ENCODE data around the gene PODN. TPM values are rescaled to one million over a fixed set of nuclear protein-coding genes. Genes with fewer than 3 reads are reported as not detected.

PODN gene
- total RNA-seq, 1 donor from 2014 or later = 4.6 TPM

DNA sequence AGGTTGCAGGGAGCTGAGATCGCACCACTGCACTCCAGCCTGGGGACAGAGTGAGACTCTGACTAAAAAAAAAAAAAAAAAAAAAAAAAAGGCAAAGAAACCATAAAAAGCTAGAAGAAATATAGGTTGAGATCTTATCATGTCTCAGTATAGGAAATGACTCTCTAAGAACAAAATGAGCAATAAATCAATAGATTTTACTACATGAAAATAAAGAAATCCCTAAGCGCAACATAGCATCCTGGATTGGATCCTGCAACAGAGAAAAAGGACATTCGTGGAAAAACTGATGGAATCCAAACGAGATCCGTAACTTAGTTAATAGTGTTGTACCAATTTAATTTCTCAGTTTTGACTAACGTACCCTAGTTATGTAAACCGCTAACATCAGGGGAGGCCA, 45.1 kb downstream of the PODN start:
- H3K4me1 Mint-ChIP-seq = peaks cover 32% of the 10 kb centered on the region
- DNase-seq (ENCODE audit: low spot score in 2 of 2, unreplicated experiment in 2 of 2) = no peak
- H3K9me3 Mint-ChIP-seq = no peaks in the 10 kb centered on the region
- H3K27me3 Mint-ChIP-seq (ENCODE audit: low read depth) = peaks cover 37% of the 10 kb centered on the region
- H3K36me3 Mint-ChIP-seq = no peaks in the 10 kb centered on the region
- H3K4me3 Mint-ChIP-seq = no peak overlapping the region
- TF ChIP-seq, protein P1, sequence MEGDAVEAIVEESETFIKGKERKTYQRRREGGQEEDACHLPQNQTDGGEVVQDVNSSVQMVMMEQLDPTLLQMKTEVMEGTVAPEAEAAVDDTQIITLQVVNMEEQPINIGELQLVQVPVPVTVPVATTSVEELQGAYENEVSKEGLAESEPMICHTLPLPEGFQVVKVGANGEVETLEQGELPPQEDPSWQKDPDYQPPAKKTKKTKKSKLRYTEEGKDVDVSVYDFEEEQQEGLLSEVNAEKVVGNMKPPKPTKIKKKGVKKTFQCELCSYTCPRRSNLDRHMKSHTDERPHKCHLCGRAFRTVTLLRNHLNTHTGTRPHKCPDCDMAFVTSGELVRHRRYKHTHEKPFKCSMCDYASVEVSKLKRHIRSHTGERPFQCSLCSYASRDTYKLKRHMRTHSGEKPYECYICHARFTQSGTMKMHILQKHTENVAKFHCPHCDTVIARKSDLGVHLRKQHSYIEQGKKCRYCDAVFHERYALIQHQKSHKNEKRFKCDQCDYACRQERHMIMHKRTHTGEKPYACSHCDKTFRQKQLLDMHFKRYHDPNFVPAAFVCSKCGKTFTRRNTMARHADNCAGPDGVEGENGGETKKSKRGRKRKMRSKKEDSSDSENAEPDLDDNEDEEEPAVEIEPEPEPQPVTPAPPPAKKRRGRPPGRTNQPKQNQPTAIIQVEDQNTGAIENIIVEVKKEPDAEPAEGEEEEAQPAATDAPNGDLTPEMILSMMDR (IDR thresholded peaks at IDR 0.05; ENCODE audit: unreplicated experiment) = no peak
- H3K27ac Mint-ChIP-seq = no peak overlapping the region

DNA sequence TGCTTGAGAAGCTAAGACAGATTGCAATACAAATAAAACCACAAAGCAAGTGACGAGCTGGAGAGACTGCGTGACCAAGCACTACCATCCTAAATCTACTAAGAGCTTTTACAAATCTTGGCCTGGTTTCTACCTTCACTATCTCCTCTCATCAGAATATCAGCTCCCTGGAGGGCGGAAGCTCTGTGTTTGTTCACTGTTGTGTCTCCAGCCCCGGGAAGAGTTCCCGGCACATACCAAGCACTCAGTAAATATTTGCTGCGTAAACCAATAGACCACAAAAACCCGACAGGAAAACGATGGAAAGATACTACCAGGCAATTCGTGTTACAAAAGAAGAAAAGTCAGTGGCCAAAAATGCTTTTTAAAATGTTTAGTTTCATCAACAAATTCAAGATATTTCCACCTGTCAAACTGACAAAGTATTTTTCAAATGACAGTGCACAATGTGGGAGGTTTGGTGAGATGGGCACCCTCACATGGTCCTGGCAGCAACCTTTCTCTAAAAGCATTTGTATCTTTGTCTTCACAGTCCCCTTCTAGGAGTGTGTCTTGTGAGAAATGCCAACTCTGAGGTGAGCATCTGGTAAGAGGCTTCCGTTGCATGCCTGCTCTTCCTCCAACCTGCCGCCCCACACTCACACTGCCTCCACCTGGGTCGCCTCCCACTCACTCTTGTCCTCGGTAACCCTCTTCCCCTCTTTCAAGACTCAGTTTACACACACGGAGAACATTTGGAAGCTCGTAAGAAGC, 45.7 kb downstream of the PODN start:
- Mint-ChIP-seq H3K9me3 (no peaks in the 10 kb centered on the region), H3K27ac (no peak overlapping the region), H3K27me3 (ENCODE audit: low read depth) (peaks cover 41% of the 10 kb centered on the region), H3K36me3 (no peaks in the 10 kb centered on the region), H3K4me1 (peaks cover 32% of the 10 kb centered on the region), H3K4me3 (no peak overlapping the region)
- TF ChIP-seq, protein P1 (IDR thresholded peaks at IDR 0.05; ENCODE audit: unreplicated experiment) = no peak
- DNase-seq (ENCODE audit: low spot score in 2 of 2, unreplicated experiment in 2 of 2) = no peak

DNA sequence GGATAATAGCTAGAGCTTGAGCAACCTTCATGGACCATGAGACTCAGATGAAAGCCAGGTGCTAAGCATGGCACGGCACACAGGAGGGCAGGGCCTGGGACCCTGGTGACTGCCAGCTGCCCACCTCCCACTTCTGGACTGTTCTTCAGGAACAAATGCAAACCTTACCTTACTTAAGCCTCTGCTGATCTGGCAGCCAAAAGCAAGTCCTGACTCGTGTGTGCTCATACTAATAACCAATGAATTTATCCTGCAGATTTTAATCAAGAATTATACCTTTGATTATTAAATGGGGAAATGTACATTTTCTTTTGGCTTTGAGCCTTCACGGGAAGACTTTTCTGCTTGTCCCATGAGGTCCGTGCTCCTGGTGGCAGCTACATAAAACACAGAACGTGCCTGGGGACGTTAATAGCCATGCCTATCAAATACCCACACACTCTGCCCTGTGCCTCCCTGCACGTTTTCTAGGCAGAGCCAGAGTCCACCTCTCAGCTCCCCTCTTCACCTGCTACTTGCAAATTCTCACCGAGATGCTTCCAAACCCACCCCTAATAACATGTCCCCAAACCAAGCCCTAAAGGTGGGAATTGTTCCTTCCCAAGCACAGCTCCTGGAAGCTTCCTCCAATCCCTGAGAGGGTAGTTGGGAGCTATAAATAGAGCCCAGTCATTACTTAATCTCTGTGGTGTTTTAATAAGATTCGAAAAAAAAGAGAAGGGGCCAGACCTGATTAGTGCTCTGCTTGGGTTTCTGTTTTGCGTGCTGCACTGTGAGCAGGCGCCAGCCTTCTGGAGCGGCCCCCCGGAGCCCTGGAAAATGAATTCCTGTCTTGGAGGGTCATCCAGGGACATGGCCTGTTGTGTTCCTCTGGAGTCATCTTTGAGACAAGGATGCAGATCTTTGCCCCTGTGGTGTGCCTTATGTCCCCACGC, 46.9 kb downstream of the PODN start:
- H3K4me3 Mint-ChIP-seq = no peak overlapping the region
- DNase-seq (ENCODE audit: low spot score in 2 of 2, unreplicated experiment in 2 of 2) = no peak
- TF ChIP-seq, protein P1 (IDR thresholded peaks at IDR 0.05; ENCODE audit: unreplicated experiment) = no peak
- no peak overlapping the region for H3K27ac Mint-ChIP-seq
- H3K27me3 Mint-ChIP-seq (ENCODE audit: low read depth) = peaks cover 48% of the 10 kb centered on the region
- no peaks in the 10 kb centered on the region for H3K36me3 Mint-ChIP-seq
- H3K4me1 Mint-ChIP-seq = peaks cover 32% of the 10 kb centered on the region
- no peaks in the 10 kb centered on the region for H3K9me3 Mint-ChIP-seq

DNA sequence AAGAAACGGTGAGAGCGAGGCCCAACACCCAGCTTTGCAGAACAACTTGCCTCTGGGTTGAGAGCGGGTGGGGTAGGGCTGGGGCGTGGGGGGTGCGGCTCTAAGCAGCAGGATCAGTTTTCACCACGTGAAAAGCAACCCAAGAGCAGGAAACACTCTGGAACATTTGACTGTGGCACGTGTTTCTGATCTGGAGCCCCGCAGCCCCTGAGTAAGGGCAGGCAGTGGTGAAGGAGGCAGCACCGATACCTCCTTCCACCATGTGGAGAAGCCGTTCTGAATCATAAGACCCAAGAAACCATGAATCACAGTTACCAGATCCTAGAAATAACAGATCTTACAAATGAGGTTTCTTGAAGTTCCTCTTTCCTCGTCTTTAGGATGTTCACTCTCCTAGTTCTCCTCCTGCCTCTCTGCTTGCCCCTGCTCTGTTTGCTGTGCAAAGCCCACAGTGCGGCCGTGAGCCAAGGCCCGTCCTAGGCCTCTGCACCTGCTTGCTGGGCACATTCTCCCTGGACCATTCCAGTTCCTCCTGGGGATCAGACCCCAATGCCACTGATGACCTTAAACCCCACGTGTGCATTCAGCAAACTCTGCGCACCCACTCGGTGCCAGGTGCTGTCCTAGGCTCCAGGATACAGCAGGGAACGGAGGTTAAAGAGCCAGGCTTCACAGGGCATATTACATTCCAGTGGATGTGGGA, 48.5 kb downstream of the PODN start:
- H3K27ac Mint-ChIP-seq = no peak overlapping the region
- no peaks in the 10 kb centered on the region for H3K9me3 Mint-ChIP-seq
- TF ChIP-seq, protein P1 (IDR thresholded peaks at IDR 0.05; ENCODE audit: unreplicated experiment) = no peak
- no peak overlapping the region for H3K4me3 Mint-ChIP-seq
- peaks cover 28% of the 10 kb centered on the region for H3K4me1 Mint-ChIP-seq
- no peaks in the 10 kb centered on the region for H3K36me3 Mint-ChIP-seq
- no peak for DNase-seq (ENCODE audit: low spot score in 2 of 2, unreplicated experiment in 2 of 2)
- peaks cover 58% of the 10 kb centered on the region for H3K27me3 Mint-ChIP-seq (ENCODE audit: low read depth)

DNA sequence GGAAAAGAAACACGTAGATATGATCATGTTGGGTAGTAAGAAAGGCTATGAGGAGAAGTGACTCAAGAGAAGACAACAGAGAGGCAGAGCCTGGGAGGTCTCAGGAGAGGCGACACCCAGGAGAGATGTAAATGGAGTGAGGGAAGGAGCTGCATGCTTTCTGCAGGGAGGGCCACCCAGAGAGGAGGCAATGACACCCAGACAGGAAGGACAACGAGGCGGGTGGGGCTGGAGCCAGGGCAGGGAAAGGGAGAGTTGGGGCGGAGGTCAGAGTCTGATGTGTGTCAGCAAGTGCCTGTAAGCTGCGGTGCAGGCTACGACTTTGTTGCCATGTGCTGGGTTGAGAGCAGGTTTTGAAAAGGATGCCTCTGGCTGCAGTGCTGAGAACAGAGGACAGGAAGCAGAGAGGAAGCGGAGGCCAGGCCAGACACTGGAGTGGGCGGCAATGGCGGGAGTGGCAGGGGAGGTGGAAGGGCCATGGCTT, 49.1 kb downstream of the PODN start:
- no peaks in the 10 kb centered on the region for H3K36me3 Mint-ChIP-seq
- H3K27me3 Mint-ChIP-seq (ENCODE audit: low read depth) = peaks cover 58% of the 10 kb centered on the region
- no peak overlapping the region for H3K4me3 Mint-ChIP-seq
- H3K9me3 Mint-ChIP-seq = no peaks in the 10 kb centered on the region
- peaks cover 31% of the 10 kb centered on the region for H3K4me1 Mint-ChIP-seq
- TF ChIP-seq, protein P1 (IDR thresholded peaks at IDR 0.05; ENCODE audit: unreplicated experiment) = no peak
- DNase-seq (ENCODE audit: low spot score in 2 of 2, unreplicated experiment in 2 of 2) = no peak
- no peak overlapping the region for H3K27ac Mint-ChIP-seq
